Fibroblast of gingiva (primary cell): Measurements from ENCODE around the gene LUC7L2.
"Not testable (repeated sequence)": the region's sequence is repeated elsewhere in the genome, so short reads cannot be mapped to it uniquely, and the experiment has no call there.

Source experiments
- DNase-seq: peaks from one replicate; pipeline ENCODE4 v3.0.0-alpha.2; 2011; ENCODE audit warnings: low read depth

The LUC7L2 gene

DNA sequence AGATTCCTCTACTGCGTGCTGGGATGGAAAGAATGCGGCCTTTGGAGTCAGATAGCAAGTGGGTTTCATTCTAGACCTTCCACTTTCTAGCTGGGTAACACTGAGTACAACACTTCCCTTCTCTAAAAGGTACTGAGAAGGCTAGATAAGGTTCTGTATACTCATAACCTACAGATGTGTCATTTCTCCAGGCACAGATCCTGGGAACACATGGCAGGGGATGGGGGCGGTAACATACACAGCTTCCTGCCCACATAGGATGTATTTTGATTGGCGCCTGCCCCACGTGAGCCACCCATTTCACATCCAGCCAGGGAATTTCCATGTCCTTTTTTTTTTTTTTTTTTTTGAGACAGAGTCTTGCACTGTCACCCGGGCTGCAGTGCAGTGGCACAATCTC, 91.9 kb downstream of the LUC7L2 start:
- no peak for DNase-seq

DNA sequence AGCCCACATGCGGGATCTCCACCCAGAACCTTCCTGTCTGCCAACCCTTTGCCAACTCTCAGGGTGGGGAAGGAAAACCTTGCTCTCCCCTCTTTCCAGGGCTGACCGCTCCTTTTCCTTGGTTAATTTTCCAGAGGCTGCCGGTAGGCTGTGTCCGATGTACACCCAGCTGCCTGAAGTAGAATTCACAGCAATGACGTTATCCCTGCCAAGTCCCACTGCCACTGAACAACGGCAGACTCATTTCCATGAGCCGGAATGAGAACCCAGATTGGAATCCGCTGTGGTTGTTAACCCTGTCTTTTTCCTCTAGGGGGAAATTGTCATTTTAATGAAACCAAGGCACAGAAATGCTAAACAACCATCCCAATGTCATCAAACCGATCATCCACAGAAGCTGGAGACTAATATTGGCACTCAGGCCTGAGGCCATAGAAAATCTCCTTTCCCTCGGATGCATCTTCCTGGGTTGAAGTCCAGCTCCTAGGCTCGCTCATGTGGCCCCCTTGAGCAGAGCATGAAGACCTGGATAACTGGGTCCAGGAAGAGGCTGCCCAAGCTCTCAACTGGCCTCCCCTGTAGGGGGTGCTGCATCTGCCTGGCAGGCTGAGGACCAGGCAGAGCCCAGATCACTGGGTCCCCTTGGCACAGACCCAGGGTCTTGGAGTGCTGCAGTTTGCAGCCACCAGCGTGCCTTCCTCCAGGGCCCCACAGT, 93.4 kb downstream of the LUC7L2 start:
- DNase-seq = peak; percentile 42

DNA sequence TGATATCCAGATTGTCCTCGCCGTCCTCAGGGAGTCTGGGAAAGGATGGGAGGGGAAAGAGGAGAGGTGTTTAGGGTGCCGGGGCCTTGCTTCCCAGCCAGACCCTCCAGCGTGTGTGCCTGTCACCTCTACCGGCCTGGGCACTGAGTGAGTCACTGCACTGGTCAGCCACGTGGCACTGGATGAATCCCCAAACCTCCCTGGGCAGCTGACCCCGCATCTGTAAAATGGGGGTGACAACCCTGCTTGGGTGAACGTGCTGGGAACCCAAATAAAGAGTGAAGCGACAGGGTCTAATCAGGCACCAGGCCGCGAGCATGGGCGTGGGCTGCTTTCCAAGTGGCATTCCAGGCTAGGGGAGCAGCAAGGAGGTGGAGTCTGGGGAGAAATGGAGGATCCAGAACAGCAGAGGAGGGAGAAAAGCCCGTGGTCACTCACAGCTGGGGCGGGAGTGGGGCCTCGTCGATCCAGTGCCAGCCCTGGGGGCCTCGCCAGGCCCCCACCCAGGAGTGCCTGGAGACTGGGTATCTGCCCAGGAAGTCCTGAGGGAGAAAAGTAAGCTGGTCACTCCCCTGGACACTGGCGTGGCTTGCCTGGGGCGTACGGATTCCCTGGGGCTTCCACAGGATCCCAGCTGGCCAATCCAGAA, 94.1 kb downstream of the LUC7L2 start:
- no peak for DNase-seq

- no peak for DNase-seq
These were observed 96.1 kb downstream of the LUC7L2 start for GRCh38 chr7:139455789-139456188.

DNA sequence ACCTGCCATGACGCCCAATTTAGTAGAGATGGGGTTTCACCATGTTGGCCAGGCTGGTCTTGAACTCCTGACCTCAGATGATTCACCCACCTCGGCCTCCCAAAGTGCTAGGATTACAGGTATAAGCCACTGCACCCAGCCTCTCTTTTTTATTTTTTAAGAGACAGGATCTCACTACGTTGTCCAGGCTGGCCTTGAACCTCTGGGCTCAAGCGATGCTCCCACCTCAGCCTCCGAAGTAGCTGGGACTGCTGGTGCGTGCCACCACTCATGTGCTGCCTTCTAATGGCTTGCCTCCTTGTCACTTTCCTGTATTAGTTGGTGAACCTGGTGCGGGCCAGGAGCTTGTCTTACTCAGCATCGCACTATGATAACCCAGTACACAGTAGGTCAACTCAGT, 96.8 kb downstream of the LUC7L2 start:
- DNase-seq = no peak

DNA sequence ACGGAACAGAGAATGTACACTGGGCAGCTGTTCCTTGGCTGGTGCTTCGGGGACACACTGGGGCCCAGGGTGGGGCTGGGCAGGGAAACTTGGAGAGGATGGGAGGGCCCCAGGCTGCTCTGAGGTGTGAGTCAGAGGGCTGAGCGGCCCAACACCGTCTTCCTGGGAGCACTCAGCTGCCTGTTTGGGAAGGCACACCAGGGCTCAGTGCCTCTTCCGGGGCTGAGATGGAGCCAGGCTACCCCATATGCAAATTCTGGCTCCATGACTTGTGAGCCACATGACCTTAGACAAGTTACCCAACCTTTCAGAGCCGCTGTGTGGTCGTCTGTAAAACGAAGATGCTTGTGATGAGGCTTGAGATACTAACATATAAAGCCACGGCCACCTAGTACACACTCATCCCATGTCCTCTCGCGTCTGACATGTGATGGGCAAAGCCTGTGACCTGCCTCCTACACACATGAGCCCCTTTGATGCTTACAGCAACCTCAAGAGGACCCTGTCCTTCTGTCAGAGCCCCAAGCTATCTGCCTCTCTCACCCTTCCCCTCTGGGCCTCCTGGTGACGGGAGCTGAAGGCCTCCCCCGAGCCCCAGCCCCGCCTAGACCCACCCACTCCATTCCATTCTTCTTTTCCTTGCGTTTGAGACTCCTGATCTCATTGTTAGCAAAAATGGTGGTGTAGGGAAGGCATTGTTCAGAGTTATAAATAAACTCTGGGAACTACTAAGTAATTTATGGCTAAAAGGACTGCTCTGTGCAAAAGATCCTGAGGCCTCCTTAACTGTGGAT, 97.7 kb downstream of the LUC7L2 start:
- no peak for DNase-seq

DNA sequence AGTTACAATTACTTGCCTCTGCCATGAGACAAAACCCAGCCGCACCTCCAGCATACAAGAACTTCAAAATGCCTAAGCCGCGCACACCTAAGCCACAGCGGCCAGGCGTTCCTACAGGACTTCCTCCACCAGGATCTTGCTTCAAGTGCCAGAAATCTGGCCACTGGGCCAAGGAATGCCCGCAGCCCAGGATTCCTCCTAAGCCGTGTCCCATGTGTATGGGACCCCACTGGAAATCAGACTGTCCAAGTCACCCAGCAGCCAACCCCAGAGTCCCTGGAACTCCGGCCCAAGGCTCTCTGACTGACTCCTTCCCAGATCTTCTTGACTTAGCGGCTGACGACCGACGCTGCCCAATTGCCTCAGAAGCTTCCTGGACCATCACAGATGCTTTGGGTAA, 103.7 kb downstream of the LUC7L2 start:
- DNase-seq = not testable (repeated sequence)

DNA sequence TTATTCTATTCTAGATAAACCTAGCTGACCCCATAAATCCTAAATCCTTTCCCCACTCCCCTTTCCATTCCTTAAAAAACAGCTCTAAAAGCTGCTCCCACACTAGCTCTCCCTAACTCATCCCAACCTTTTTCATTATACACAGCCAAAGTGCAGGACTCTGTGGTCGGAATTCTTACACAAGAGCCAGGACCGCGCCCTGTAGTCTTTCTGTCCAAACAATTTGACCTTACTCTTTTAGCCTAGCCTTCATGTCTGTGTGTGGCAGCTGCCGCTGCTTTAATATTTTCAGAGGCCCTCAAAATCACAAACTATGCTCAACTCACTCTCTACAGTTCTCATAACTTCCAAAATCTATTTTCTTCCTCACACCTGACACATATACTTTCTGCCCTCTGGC, 104.8 kb downstream of the LUC7L2 start:
- not testable (repeated sequence) for DNase-seq

GRCh38 chr7:139465072-139465471, 105.4 kb downstream of the LUC7L2 start:
- not testable (repeated sequence) for DNase-seq

DNA sequence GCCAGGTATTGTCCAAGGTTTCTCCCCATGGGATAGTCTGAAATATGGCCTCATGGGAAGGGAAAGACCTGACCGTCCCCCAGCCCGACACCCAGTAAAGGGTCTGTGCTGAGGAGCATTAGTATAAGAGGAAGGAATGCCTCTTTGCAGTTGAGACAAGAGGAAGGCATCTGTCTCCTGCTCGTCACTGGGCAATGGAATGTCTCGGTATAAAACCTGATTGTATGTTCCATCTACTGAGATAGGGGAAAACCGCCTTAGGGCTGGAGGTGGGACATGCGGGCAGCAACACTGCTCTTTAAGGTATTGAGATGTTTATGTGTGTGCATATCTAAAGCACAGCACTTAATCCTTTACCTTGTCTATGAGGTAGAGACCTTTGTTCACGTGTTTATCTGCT, 108.0 kb downstream of the LUC7L2 start:
- not testable (repeated sequence) for DNase-seq

DNA sequence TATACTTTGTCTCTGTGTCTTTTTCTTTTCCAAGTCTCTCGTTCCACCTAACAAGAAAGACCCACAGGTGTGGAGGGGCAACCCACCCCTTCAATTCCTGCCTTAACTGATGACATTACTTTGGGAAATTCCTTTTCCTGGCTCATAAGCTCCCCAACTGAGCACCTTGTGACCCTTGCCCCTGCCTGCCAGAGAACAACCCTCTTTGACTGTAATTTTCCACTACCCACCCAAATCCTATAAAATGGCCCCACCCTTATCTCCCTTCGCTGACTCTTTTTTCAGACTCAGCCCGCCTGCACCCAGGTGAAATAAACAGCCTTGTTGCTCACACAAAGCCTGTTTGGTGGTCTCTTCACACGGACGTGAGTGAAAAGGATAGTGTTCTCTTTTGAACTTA, 108.6 kb downstream of the LUC7L2 start:
- DNase-seq = not testable (repeated sequence)

GRCh38 chr7:139471740-139472353, 112.2 kb downstream of the LUC7L2 start:
- peak; percentile 33 for DNase-seq
